ENCODE results near the gene SLC14A1.

SLC14A1 gene

DNA sequence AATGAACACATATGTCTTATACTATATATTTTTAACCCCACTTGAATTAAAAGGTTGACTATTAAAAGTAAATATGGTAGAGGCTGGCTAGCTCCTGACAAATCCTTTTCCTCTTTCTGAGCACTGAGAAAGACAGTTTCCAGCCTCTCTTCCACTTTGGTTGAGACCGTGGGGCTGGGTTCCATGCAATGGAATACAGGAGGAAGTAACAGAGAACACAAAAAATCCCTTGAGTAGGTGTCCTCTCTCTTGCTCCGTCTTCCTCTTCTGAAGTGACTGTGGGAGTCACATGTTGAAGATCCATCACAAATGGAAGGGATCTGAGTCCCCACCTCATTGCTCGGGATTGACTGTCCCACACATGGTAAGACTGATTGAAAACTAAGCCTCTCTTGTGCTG lies 64.9 kb downstream of the SLC14A1 start:
- Histone ChIP-seq H3K4me2 (ENCODE audit: low read length) (no peak overlapping the region), H3K27ac (no peak overlapping the region), H3K36me3 (ENCODE audit: control insufficient read depth, insufficient read depth, low read length) (no peaks in the 10 kb centered on the region), H3K9me3 (ENCODE audit: control insufficient read depth, low read length) (no peaks in the 10 kb centered on the region), H3K4me3 (ENCODE audit: low read depth, low read length) (no peak overlapping the region), H3K9ac (no peak overlapping the region), H3K27me3 (ENCODE audit: control insufficient read depth, insufficient read depth, low read length) (no peaks in the 10 kb centered on the region), H3K4me1 (no peaks in the 10 kb centered on the region), H3K79me2 (no peaks in the 10 kb centered on the region), H2AFZ (no peak overlapping the region)
- TF ChIP-seq, protein P1, sequence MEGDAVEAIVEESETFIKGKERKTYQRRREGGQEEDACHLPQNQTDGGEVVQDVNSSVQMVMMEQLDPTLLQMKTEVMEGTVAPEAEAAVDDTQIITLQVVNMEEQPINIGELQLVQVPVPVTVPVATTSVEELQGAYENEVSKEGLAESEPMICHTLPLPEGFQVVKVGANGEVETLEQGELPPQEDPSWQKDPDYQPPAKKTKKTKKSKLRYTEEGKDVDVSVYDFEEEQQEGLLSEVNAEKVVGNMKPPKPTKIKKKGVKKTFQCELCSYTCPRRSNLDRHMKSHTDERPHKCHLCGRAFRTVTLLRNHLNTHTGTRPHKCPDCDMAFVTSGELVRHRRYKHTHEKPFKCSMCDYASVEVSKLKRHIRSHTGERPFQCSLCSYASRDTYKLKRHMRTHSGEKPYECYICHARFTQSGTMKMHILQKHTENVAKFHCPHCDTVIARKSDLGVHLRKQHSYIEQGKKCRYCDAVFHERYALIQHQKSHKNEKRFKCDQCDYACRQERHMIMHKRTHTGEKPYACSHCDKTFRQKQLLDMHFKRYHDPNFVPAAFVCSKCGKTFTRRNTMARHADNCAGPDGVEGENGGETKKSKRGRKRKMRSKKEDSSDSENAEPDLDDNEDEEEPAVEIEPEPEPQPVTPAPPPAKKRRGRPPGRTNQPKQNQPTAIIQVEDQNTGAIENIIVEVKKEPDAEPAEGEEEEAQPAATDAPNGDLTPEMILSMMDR (IDR thresholded peaks at IDR 0.05), result no peak

DNA sequence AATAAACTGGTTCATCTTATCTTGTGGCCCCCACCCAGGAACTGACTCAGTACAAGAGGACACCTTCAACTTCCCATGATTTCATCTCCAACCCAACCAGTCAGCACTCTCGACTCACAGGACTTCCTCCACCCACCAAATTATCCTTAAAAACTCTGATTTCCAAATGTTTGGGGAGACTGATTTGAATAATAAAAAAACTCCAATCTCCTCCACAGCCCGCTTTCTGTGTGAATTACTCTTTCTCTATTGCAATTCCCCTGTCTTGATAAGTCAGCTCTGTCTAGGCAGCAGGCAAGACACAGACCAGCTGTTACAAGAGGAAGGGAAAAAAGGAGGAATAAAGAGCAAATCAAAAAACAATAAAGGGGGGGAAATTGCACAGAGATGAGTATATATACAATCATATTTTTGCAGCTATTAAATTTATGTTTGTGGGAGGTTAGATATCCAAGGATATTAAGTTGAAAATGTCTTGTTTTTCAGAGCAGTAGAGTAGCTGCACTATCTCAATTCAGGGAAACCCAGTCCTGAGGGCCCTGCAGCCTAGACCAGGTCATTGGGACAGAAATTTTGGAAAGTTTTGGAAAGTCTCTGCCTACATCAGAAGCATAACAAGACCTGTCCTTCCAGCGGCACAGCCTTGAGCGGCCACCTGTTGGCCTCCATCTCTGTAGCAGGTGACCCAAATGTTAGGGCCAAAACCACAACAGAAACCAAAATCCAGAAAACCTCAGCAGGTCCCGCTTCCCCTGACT lies 68.7 kb downstream of the SLC14A1 start:
- Histone ChIP-seq H3K9me3 (ENCODE audit: control insufficient read depth, low read length) (no peaks in the 10 kb centered on the region), H2AFZ (no peak overlapping the region), H3K36me3 (ENCODE audit: control insufficient read depth, insufficient read depth, low read length) (no peaks in the 10 kb centered on the region), H3K27me3 (ENCODE audit: control insufficient read depth, insufficient read depth, low read length) (no peaks in the 10 kb centered on the region), H3K79me2 (no peaks in the 10 kb centered on the region), H3K4me2 (ENCODE audit: low read length) (no peak overlapping the region), H3K4me1 (no peaks in the 10 kb centered on the region), H3K4me3 (ENCODE audit: low read depth, low read length) (no peak overlapping the region), H3K27ac (no peak overlapping the region), H3K9ac (no peak overlapping the region)
- TF ChIP-seq, protein P1 (IDR thresholded peaks at IDR 0.05), result no peak

DNA sequence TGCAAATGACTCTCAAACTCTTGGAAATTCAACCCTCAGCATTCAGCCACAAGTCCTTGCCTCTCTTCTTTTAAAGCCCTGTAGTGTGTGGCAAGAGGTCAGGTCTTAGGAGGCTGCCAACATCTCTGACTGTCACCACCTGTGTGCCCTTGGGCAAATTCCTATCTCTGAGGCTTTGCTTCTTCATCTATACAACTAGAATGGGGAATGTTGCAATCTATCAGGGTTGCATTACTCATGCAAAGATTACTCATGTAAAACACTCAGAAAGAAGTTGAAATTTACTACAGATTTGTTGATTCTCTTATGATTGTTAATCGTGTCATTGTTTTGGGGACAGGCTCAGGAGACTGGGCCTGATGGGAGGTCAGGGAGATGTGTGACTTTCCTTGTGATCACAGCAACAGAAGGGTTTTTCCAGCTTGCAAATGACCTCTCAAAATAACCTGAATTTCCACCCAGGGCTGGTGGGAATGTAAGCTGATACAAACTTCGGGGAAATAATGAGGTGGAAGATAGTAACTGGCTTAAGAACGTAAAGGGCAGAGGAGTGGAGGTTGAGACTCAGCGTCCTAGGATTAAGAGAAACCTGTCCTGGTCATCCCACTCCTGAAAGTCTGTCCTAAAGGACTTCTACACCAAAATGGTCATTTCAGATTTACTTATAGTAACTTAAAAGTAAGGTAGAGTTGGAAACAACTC lies 69.4 kb downstream of the SLC14A1 start:
- Histone ChIP-seq H3K4me2 (ENCODE audit: low read length) (no peak overlapping the region), H3K9ac (no peak overlapping the region), H3K9me3 (ENCODE audit: control insufficient read depth, low read length) (no peaks in the 10 kb centered on the region), H2AFZ (no peak overlapping the region), H3K4me1 (no peaks in the 10 kb centered on the region), H3K27me3 (ENCODE audit: control insufficient read depth, insufficient read depth, low read length) (no peaks in the 10 kb centered on the region), H3K27ac (no peak overlapping the region), H3K4me3 (ENCODE audit: low read depth, low read length) (no peak overlapping the region), H3K79me2 (no peaks in the 10 kb centered on the region), H3K36me3 (ENCODE audit: control insufficient read depth, insufficient read depth, low read length) (no peaks in the 10 kb centered on the region)
- TF ChIP-seq, protein P1 (IDR thresholded peaks at IDR 0.05), result no peak

DNA sequence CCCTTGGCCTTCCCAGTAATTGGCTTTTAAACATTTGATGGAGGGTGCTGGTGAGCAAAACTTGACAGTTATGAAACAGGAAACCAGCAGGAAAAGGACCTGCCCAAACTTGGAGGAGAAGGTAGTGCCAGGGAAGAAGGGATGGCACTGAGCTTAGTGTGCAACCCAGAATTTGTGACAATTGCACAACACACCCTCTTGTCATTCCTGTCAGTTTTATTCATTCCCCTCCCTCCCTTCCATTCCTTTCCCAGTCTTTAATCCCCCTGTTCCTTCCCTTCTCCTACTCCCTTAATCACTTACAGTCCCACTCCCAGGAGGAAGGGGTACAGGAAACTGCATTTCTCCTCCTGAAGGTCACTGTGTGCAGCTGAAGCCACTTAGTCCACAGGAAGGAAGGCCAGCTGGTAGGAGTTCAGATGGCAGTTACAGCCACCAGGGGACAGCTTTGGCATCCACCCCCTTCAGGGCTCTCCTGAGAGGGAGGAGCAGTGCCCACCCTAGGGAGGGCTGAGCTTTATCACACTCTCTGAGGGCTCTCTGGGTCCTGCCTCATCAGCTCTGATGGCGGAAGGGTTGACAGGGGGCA lies 77.5 kb downstream of the SLC14A1 start:
- Histone ChIP-seq H3K27ac (no peak overlapping the region), H3K79me2 (no peaks in the 10 kb centered on the region), H2AFZ (no peak overlapping the region), H3K9me3 (ENCODE audit: control insufficient read depth, low read length) (no peaks in the 10 kb centered on the region), H3K36me3 (ENCODE audit: control insufficient read depth, insufficient read depth, low read length) (no peaks in the 10 kb centered on the region), H3K4me2 (ENCODE audit: low read length) (no peak overlapping the region), H3K4me1 (no peaks in the 10 kb centered on the region), H3K4me3 (ENCODE audit: low read depth, low read length) (no peak overlapping the region), H3K9ac (no peak overlapping the region), H3K27me3 (ENCODE audit: control insufficient read depth, insufficient read depth, low read length) (no peaks in the 10 kb centered on the region)
- TF ChIP-seq, protein P1 (IDR thresholded peaks at IDR 0.05), result no peak
